GM18520 (cell line): ENCODE data around the gene SPIRE2.
"Not testable (repeated sequence)": the region's sequence is repeated elsewhere in the genome, so short reads cannot be mapped to it uniquely, and the experiment has no call there.

Experiments
- ATAC-seq: cut with Tn5 transposase; IDR thresholded peaks from one replicate; pipeline ENCODE4 v1.9.1; 2021; ENCODE audit not compliant: unreplicated experiment

Gene SPIRE2

GRCh38 chr16:89834813-89835363 lies 6.6 kb downstream of the SPIRE2 start:
- not testable (repeated sequence) for ATAC-seq

GRCh38 chr16:89836484-89836883 lies 8.2 kb downstream of the SPIRE2 start:
- ATAC-seq, result not testable (repeated sequence)

GRCh38 chr16:89837014-89837546 lies 8.8 kb downstream of the SPIRE2 start:
- ATAC-seq, result no peak

- no peak for ATAC-seq
Measured at GRCh38 chr16:89841275-89841674, 13.0 kb downstream of the SPIRE2 start.

GRCh38 chr16:89842471-89843408 lies 14.5 kb downstream of the SPIRE2 start:
- no peak for ATAC-seq

GRCh38 chr16:89843409-89844350 lies 15.4 kb downstream of the SPIRE2 start:
- no peak for ATAC-seq

GRCh38 chr16:89844739-89845339 lies 16.6 kb downstream of the SPIRE2 start:
- ATAC-seq, result no peak

- ATAC-seq, result no peak
Measured at GRCh38 chr16:89845417-89845816, 17.1 kb downstream of the SPIRE2 start.

GRCh38 chr16:89847051-89847939 lies 19.0 kb downstream of the SPIRE2 start:
- no peak for ATAC-seq

GRCh38 chr16:89847940-89848297 lies 19.6 kb downstream of the SPIRE2 start:
- no peak for ATAC-seq

- ATAC-seq, result no peak
Measured at GRCh38 chr16:89848974-89849373, 20.7 kb downstream of the SPIRE2 start.

GRCh38 chr16:89853306-89853993 lies 25.2 kb downstream of the SPIRE2 start:
- ATAC-seq, result no peak

GRCh38 chr16:89855301-89855945 lies 27.1 kb downstream of the SPIRE2 start:
- no peak for ATAC-seq

GRCh38 chr16:89855986-89856385 lies 27.7 kb downstream of the SPIRE2 start:
- ATAC-seq, result no peak

- no peak for ATAC-seq
Measured at GRCh38 chr16:89858973-89859614, 30.8 kb downstream of the SPIRE2 start.

- ATAC-seq, result no peak
Measured at GRCh38 chr16:89859615-89860007, 31.3 kb downstream of the SPIRE2 start.

GRCh38 chr16:89860747-89861304 lies 32.6 kb downstream of the SPIRE2 start:
- ATAC-seq, result no peak

- ATAC-seq, result no peak
Measured at GRCh38 chr16:89861648-89862047, 33.4 kb downstream of the SPIRE2 start.
